ENCODE data around the gene CCL2.

The CCL2 gene

DNA sequence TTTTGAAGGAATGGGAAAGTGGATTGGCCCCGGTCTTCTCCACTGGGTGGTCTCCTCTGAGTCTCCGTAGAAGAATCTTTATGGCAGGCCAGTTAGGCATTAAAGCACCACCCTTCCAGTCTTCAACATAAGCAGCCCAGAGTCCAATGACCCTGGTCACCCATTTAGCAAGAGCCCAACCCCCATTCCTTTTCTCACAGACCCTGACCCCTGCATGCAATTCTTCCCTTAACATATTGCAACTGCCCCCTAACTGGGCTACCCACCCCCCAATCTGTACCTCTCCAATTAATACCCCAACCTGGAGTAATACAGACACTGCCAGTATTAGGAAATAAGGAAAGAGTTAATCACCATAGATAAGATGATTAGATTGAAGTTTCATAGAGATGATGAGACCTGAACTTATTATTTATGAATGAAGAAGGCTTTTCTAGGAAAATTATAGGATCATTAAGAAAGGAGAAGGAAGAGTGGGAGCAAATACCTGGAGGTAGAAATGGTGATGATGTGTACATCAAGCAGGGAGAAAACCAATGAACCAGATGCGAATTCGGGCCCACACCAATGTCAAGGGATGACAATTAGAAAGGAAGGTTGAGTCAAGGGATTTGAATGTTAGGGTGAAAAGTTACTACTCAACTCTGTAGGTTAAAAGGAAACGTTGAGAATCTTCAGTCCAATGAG, 2.4 kb downstream of the CCL2 start:
- TF ChIP-seq, protein P1, sequence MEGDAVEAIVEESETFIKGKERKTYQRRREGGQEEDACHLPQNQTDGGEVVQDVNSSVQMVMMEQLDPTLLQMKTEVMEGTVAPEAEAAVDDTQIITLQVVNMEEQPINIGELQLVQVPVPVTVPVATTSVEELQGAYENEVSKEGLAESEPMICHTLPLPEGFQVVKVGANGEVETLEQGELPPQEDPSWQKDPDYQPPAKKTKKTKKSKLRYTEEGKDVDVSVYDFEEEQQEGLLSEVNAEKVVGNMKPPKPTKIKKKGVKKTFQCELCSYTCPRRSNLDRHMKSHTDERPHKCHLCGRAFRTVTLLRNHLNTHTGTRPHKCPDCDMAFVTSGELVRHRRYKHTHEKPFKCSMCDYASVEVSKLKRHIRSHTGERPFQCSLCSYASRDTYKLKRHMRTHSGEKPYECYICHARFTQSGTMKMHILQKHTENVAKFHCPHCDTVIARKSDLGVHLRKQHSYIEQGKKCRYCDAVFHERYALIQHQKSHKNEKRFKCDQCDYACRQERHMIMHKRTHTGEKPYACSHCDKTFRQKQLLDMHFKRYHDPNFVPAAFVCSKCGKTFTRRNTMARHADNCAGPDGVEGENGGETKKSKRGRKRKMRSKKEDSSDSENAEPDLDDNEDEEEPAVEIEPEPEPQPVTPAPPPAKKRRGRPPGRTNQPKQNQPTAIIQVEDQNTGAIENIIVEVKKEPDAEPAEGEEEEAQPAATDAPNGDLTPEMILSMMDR (IDR thresholded peaks at IDR 0.05), result no peak

DNA sequence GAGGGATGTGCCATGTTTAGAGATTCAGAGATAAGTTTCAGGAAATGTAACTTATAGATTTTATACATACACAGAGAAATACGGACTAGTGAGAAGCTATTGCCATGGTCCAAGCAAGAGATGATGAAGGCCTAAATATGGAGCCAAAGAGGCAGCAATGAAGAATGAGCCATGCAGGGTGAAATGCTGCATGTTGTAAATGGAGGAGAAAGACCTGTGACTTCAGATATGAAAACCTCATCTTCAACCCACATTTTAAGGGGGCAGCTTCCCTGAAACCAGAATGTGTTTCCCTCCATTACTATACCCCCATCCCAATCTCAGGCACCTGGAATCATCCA, 2.9 kb downstream of the CCL2 start:
- TF ChIP-seq, protein P1 (IDR thresholded peaks at IDR 0.05), result no peak

DNA sequence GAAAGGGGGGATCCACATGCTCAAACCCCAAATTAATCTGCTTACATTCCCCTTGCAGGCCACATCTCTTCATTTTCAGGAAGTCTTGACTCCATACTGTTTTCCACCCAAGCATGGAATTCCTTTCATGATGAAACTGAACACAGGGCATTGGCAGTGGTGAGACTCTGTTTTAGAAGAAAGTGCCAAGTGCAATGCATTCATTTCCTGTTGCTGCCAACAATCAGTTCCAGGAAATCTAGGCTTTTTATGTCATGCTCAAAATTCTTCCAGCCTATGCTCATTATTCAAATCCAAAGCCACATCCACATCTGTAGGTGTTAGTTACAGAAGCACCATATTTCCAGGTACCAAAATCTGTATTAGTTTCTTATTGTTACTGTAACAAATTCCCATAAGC, 4.1 kb downstream of the CCL2 start:
- TF ChIP-seq, protein P1 (IDR thresholded peaks at IDR 0.05), result no peak

DNA sequence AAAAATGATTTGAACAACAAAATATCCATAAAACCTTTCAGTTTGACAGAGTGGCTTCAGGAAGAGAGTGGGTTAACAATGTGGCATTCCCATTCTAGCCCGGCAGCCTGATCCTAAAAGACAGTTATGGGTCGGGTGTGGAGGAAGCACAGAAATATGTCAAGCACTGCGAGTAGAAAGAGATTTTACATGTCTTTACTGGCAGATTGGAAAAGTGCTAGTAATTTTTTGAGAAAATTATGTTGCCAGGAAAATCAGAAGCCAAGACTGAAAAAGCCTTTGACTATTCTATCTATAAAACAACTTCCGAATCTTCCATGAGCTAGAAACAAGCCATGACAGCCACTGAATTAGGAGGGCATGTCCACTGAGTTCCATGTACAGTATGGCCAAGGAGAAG, 5.8 kb downstream of the CCL2 start:
- TF ChIP-seq, protein P1 (IDR thresholded peaks at IDR 0.05), result no peak

DNA sequence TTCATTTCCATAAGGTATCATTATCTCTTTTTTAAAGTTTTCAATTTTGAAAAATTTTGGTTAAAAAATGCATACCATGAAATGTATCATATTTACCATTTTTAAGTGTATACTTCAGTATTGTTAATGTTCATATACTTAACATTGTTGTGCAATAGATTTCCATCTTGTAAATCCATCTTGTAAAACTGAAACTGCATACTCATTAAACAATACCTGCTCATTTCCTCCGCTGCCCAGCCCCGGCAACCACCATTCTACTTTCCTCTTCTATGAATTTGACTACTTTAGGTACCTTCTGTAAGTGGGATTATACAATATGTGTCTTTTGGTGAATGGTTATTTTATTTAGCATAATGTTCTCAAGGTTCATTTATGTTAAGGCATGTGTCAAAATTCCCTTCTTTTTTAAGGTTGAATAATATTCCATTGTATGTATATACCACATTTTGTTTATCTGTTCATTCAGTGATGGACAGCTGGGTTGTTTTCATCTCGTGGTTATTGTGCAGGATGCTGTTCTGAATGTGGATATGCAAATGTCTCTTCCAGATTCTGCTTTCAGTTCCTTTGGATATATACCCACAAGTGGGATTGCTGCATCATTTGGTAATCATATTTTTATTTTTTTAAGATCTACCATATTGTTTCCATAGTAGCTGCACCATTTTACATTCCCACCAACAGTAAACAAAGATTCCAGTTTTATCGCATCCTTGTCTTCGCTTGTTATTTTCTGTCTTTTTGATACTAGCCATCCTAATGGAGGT, 6.7 kb downstream of the CCL2 start:
- TF ChIP-seq, protein P1 (IDR thresholded peaks at IDR 0.05), result no peak

DNA sequence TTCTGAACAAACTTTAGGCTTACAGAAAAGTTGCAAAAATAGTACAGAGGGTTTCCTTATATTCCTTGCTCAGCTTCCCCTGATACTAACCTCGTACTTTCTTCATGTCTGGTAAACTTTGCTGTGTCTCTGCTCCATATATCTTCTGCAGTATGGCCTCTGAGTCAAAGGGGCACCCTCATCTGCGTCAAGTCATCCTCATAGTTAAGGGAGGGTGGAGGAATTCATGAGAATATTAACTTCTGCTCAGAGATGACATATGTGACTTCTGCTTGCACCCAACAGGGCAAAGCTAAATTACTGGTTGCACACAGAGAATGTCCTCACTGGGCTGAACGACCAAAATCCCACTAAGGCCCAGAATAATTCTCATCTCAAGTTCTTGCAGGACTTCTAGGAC, 10.6 kb downstream of the CCL2 start:
- TF ChIP-seq, protein P1 (IDR thresholded peaks at IDR 0.05), result no peak

DNA sequence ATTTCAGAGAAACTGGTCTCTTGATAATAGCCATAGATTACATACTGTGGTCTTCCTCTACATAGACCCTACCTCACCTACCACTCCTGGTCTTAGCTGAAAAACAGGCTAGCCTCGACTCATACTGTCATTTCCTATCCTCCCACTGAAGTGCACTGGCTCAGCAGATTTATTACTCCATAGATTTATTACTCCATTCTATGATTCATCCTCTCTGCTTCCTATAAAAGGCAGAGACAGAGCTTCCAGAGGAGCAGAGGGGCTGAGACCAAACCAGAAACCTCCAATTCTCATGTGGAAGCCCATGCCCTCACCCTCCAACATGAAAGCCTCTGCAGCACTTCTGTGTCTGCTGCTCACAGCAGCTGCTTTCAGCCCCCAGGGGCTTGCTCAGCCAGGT, 14.9 kb downstream of the CCL2 start, which contains the start of gene CCL7:
TSS of gene CCL7 (plus strand) at position 253 of the 400 bp plus-strand sequence. CDS start at position 323, 70 bp downstream.
- TF ChIP-seq, protein P1 (IDR thresholded peaks at IDR 0.05), result no peak
